ENCODE data around the gene ABL1.

Gene ABL1

GRCh38 chr9:130825351-130825651 is 9.8 kb upstream of the ABL1 start:
- CTCF ChIA-PET = interaction anchor here (1.0 to 2.6 kb wide), 4 partner anchors 8 to 52 kb away, joined by 3 to 8 read pairs (median 4); no protein-coding TSS in a partner anchor
- POLR2A ChIA-PET = no interaction called here
- no peak for DNase-seq (ENCODE audit: extremely low spot score)
- TF ChIP-seq CTCF (IDR thresholded peaks at IDR 0.05; ENCODE audit: control extremely low read depth, extremely low read depth, low read depth, missing control alignments) = no peak

- no peak for TF ChIP-seq CTCF (IDR thresholded peaks at IDR 0.05; ENCODE audit: control extremely low read depth, extremely low read depth, low read depth, missing control alignments)
- DNase-seq (ENCODE audit: extremely low spot score) = no peak
- ChIA-PET CTCF (interaction anchor here (1.6 to 2.6 kb wide), 3 partner anchors 13 to 53 kb away, joined by 3 to 8 read pairs (median 5); no protein-coding TSS in a partner anchor), POLR2A (no interaction called here)
Observed at GRCh38 chr9:130825809-130826208, 9.2 kb upstream of the ABL1 start.

GRCh38 chr9:130829762-130830161 is 5.3 kb upstream of the ABL1 start:
- CTCF ChIA-PET = interaction anchor here (2.6 kb wide), 1 partner anchor 10 kb away, joined by 8 read pairs; no protein-coding TSS in a partner anchor
- TF ChIP-seq CTCF (IDR thresholded peaks at IDR 0.05; ENCODE audit: control extremely low read depth, extremely low read depth, low read depth, missing control alignments) = no peak
- POLR2A ChIA-PET = no interaction called here
- DNase-seq (ENCODE audit: extremely low spot score) = no peak

- no peak for DNase-seq (ENCODE audit: extremely low spot score)
- CTCF ChIA-PET = interaction anchor here (1.3 to 2.6 kb wide), 2 partner anchors 9 to 16 kb away, joined by 3 to 8 read pairs; no protein-coding TSS in a partner anchor
- POLR2A ChIA-PET = no interaction called here
- no peak for TF ChIP-seq CTCF (IDR thresholded peaks at IDR 0.05; ENCODE audit: control extremely low read depth, extremely low read depth, low read depth, missing control alignments)
Observed at GRCh38 chr9:130830231-130830760, 4.8 kb upstream of the ABL1 start.

- POLR2A ChIA-PET = no interaction called here
- no peak for DNase-seq (ENCODE audit: extremely low spot score)
- CTCF ChIA-PET = interaction anchor here (1.3 to 2.6 kb wide), 3 partner anchors 8 to 92 kb away, joined by 3 to 8 read pairs (median 3); no protein-coding TSS in a partner anchor
- no peak for TF ChIP-seq CTCF (IDR thresholded peaks at IDR 0.05; ENCODE audit: control extremely low read depth, extremely low read depth, low read depth, missing control alignments)
Observed at GRCh38 chr9:130831077-130831476, 4.0 kb upstream of the ABL1 start.

GRCh38 chr9:130833031-130833990 is 1.7 kb upstream of the ABL1 start:
- DNase-seq (ENCODE audit: extremely low spot score) = no peak
- POLR2A ChIA-PET = no interaction called here
- CTCF ChIA-PET = interaction anchor here (1.2 to 1.3 kb wide), 3 partner anchors 8 to 19 kb away, joined by 3 to 4 read pairs (median 3); no protein-coding TSS in a partner anchor
- TF ChIP-seq CTCF (IDR thresholded peaks at IDR 0.05; ENCODE audit: control extremely low read depth, extremely low read depth, low read depth, missing control alignments) = no peak
